ENCODE measurements around the gene LSM3.

Gene LSM3

DNA sequence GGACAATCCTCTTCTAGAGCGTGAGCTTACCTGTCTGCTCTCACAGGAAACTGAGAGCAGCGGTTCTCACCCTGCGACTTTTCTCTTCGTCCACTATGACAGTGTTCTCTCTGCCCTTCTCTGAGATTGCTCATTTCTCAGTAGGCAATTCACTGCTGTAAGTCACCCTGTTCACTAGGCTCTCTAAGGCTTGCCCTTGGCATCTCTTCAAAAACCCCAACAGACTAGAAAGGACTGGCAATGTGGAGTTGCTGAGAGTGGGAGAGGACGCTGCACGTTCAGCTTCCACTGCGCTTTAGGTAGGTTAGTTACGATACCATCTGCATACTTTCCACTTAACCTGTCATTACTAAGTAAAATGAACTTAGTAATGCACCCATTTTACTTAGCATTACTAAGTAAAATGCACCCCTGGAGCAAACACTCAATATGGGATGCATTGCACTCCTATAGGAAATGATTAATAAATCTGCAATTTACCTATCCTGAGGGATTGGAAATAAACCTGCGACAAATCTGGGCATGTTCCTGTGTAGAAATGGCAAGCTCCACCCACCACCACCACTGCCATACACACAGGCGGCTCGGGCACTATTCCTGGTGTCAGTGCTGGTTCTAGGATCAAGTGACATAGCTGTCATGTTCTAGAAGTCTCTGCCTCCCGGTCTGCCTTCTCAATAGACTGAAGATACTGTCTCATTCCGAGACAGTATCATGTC lies 21.6 kb upstream of the LSM3 start:
- DNase-seq (ENCODE audit: low read depth) = peak; percentile 90
- TF ChIP-seq, protein P1, sequence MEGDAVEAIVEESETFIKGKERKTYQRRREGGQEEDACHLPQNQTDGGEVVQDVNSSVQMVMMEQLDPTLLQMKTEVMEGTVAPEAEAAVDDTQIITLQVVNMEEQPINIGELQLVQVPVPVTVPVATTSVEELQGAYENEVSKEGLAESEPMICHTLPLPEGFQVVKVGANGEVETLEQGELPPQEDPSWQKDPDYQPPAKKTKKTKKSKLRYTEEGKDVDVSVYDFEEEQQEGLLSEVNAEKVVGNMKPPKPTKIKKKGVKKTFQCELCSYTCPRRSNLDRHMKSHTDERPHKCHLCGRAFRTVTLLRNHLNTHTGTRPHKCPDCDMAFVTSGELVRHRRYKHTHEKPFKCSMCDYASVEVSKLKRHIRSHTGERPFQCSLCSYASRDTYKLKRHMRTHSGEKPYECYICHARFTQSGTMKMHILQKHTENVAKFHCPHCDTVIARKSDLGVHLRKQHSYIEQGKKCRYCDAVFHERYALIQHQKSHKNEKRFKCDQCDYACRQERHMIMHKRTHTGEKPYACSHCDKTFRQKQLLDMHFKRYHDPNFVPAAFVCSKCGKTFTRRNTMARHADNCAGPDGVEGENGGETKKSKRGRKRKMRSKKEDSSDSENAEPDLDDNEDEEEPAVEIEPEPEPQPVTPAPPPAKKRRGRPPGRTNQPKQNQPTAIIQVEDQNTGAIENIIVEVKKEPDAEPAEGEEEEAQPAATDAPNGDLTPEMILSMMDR (IDR thresholded peaks at IDR 0.05; ENCODE audit: insufficient read depth, low read depth, low read length, missing control alignments) = no peak
- H3K4me3 ChIP-seq (ENCODE audit: low read length) = no peak overlapping the region

DNA sequence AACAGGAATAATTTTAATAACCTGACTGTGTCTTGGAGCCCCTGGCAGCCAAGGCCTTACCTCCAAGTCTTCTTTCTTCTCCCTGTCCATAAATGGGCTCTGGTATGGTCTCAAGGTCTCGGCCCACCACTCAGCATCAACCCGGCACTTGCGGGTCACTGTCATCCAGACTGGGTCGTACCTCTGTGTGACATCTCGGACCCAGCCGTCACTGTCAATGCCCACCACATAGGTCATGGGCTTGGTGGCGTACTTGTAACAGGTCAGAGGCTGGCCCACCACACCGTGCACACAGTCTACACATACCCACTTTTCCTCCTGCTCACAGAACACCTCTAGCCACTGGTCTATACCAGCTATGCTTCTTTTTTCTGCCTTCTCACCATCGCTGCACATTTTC lies 20.7 kb upstream of the LSM3 start:
- TF ChIP-seq, protein P1 (IDR thresholded peaks at IDR 0.05; ENCODE audit: insufficient read depth, low read depth, low read length, missing control alignments) = no peak
- no peak for DNase-seq (ENCODE audit: low read depth)
- no peak overlapping the region for H3K4me3 ChIP-seq (ENCODE audit: low read length)

DNA sequence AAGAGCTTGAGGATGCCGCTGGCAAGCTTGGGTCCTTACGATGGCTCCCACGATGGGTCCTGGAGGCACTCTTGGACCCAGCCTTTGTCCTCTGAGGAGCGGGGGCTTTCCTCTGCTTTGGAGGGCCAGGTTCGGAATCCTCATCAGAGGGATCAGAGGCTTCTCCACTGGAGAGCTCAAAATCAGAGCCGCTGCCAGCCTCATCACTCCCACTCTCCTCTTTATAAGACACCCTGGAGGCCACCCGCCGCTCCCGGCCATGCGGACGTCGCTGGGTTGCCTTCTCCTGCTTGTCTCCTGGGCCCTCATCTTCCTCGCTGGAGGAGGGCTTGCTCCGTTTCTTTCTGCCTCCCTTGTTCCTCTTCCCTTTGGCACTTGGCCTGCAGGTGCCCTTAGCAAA lies 20.2 kb upstream of the LSM3 start:
- H3K4me3 ChIP-seq (ENCODE audit: low read length) = no peak overlapping the region
- TF ChIP-seq, protein P1 (IDR thresholded peaks at IDR 0.05; ENCODE audit: insufficient read depth, low read depth, low read length, missing control alignments) = no peak
- DNase-seq (ENCODE audit: low read depth) = no peak

- TF ChIP-seq, protein P1 (IDR thresholded peaks at IDR 0.05; ENCODE audit: insufficient read depth, low read depth, low read length, missing control alignments) = no peak
- no peak for DNase-seq (ENCODE audit: low read depth)
- H3K4me3 ChIP-seq (ENCODE audit: low read length) = no peak overlapping the region
These were observed 19.2 kb upstream of the LSM3 start for GRCh38 chr3:14159426-14159825.

DNA sequence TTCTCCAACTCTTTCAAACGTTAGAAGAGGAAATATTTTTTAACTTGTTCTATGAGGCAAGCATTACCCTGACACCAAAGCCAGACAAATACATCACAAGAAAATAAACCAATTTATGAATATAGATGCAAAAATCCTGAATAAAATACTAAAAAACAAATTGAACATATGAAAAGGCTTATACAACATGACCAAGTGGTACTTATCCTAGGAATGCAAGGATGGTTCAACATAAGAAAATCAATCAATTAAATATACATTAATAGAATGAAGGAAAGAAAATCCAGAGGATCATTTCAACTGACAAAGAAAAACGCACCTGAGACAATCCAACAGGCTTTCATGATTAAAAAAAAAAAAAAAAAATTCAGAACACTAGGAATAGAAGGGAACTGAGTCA lies 17.3 kb upstream of the LSM3 start:
- TF ChIP-seq, protein P1 (IDR thresholded peaks at IDR 0.05; ENCODE audit: insufficient read depth, low read depth, low read length, missing control alignments) = no peak
- no peak for DNase-seq (ENCODE audit: low read depth)

GRCh38 chr3:14162178-14162577 lies 16.4 kb upstream of the LSM3 start:
- TF ChIP-seq, protein P1 (IDR thresholded peaks at IDR 0.05; ENCODE audit: insufficient read depth, low read depth, low read length, missing control alignments) = no peak
- no peak overlapping the region for H3K4me3 ChIP-seq (ENCODE audit: low read length)
- DNase-seq (ENCODE audit: low read depth) = no peak

More for the DNA sequence above, 17.3 kb upstream of the LSM3 start:
- H3K4me3 ChIP-seq (ENCODE audit: low read length) = no peak overlapping the region

All from epithelial cell of esophagus (primary cell).